K562 (cell line): ENCODE data around the gene ACAA2. TPM values are rescaled to one million over a fixed set of nuclear protein-coding genes. Genes with fewer than 3 reads are reported as not detected.

Source experiments
- ATAC-seq: fragments of 200-7000 bp; cut with Tn5 transposase; 3 replicates; pipeline ENCODE4 v1.9.1; 2020; ENCODE audit warnings: moderate library complexity
- BruUV-seq: library from RNA; stranded (reverse); fragments of 400-500 nt; replicated peaks from 2 replicates; lab custom pipeline; 2021; lab: Mats Ljungman, UMichigan
- CTCF ChIA-PET: fragments of 300-600 bp; formaldehyde crosslinking; extraction: SDS; loops from one replicate; lab custom pipeline; 2021; ENCODE audit warnings: low intra/inter-chr PET ratio; lab: Yijun Ruan, JAX
- POLR2A ChIA-PET: fragments of 300-600, 350-650 bp; sonication (Branson Sonifier 250); formaldehyde crosslinking; extraction: SDS; loops from one replicate; lab custom pipeline; 2021; ENCODE audit warnings: antibody characterized with exemption, inconsistent platforms; lab: Yijun Ruan, JAX
- DNase-seq, 4 experiments: peaks; one replicate each; pipeline versions ENCODE4 v3.0.0 to v3.0.0-alpha.2; 2011 to 2018; ENCODE audit warnings: low spot score in 3 of 4, mixed read lengths in 3 of 4; ENCODE audit errors: extremely low read depth in 1 of 4
- FAIRE-seq: peaks from 2 replicates; lab custom pipeline; 2011; peaks lifted over from hg19 to GRCh38; lab: Jason Lieb, UNC
- H2AFZ ChIP-seq: 2 replicates; pipeline ENCODE4 v1.6.0; 2011; ENCODE audit warnings: low read depth, low read length, control low read depth, inconsistent platforms
- H3K27ac ChIP-seq: fragments of 200-600 bp; 3 replicates; pipeline ENCODE4 v1.8.0; 2011; ENCODE audit warnings: low read depth, mild to moderate bottlenecking, control low read depth, inconsistent platforms, low read length, moderate library complexity, mixed read lengths; ENCODE audit errors: extremely low read depth
- H3K27me3 ChIP-seq, 2 experiments: fragments of 300-600 bp in 1 of 2; 2 replicates in 1 of 2; 3 replicates in 1 of 2; pipeline versions ENCODE4 v1.6.0 to v1.8.0; 2011; ENCODE audit warnings: inconsistent platforms in 2 of 2, low read length in 2 of 2, mild to moderate bottlenecking in 1 of 2, mixed read lengths in 1 of 2, moderate library complexity in 1 of 2; ENCODE audit not compliant: control insufficient read depth in 2 of 2, insufficient read depth in 2 of 2
- H3K36me3 ChIP-seq: fragments of 300-600 bp; 3 replicates; pipeline ENCODE4 v1.8.0; 2011; ENCODE audit warnings: mild to moderate bottlenecking, low read length, inconsistent platforms; ENCODE audit not compliant: control insufficient read depth, insufficient read depth
- H3K4me1 ChIP-seq, 2 experiments: fragments of 200-600 bp in 1 of 2; replicated peaks in 1 of 2; 2 replicates in 1 of 2; 3 replicates in 1 of 2; pipeline versions ENCODE4 v1.5.1 to v1.8.0; 2011; ENCODE audit warnings: inconsistent platforms in 2 of 2, low read length in 2 of 2, mild to moderate bottlenecking in 1 of 2, mixed read lengths in 1 of 2, moderate library complexity in 1 of 2; ENCODE audit not compliant: control insufficient read depth in 2 of 2, insufficient read depth in 2 of 2
- H3K4me2 ChIP-seq: 2 replicates; pipeline ENCODE4 v1.6.1; 2011; ENCODE audit warnings: low read length, control low read depth, inconsistent platforms, mixed read lengths; ENCODE audit not compliant: insufficient read depth
- H3K4me3 ChIP-seq: fragments of 200-600 bp; sonication (generic), shearing (Covaris generic); 2 replicates; pipeline ENCODE4 v1.5.1; 2016; ENCODE audit warnings: control low read depth, inconsistent platforms
- H3K79me2 ChIP-seq: fragments of 200-600 bp; 3 replicates; pipeline ENCODE4 v1.8.0; 2011; ENCODE audit warnings: low read length, inconsistent platforms; ENCODE audit not compliant: control insufficient read depth, insufficient read depth
- H3K9ac ChIP-seq, 2 experiments: 2 replicates each; pipeline versions ENCODE4 v1.6.0 to v1.6.1; 2011; ENCODE audit warnings: low read depth in 2 of 2, low read length in 2 of 2, control low read depth in 1 of 2, inconsistent platforms in 1 of 2, mild to moderate bottlenecking in 1 of 2, mixed read lengths in 1 of 2; ENCODE audit not compliant: insufficient read depth in 1 of 2
- H3K9me1 ChIP-seq: one replicate; pipeline ENCODE4 v1.6.0; 2011; ENCODE audit warnings: inconsistent platforms, mild to moderate bottlenecking, low read length, moderate library complexity; ENCODE audit not compliant: control insufficient read depth, insufficient read depth
- H3K9me3 ChIP-seq: replicated peaks from 2 replicates; pipeline ENCODE4 v1.5.1; 2011; ENCODE audit warnings: low read depth, low read length, inconsistent platforms; ENCODE audit not compliant: control insufficient read depth, insufficient read depth
- H4K20me1 ChIP-seq: replicated peaks from 2 replicates; pipeline ENCODE4 v1.6.1; 2011; ENCODE audit warnings: low read length, inconsistent platforms, mixed read lengths; ENCODE audit not compliant: control insufficient read depth, insufficient read depth
- ELK3 ChIP-seq: fragments of 450-650 bp; formaldehyde crosslinking; IDR thresholded peaks from 2 replicates; pipeline ENCODE4 v1.4.0; 2020; ENCODE audit warnings: mild to moderate bottlenecking
- PKNOX1 ChIP-seq: fragments of 450-650 bp; IDR thresholded peaks from 2 replicates; pipeline ENCODE4 v1.6.1; 2016
- PML ChIP-seq: IDR thresholded peaks from 2 replicates; pipeline ENCODE4 v1.6.1; 2012; ENCODE audit warnings: low read length, inconsistent platforms
- PTTG1 ChIP-seq: fragments of 450-650 bp; IDR thresholded peaks from 2 replicates; pipeline ENCODE4 v1.6.1; 2016; ENCODE audit warnings: low read depth, mild to moderate bottlenecking, missing genetic modification characterization, missing compliant biosample characterization
- ZFP30 ChIP-seq: fragments of 250-450 bp; sonication (Bioruptor Pico); IDR thresholded peaks from 2 replicates; pipeline ENCODE4 v1.8.0; 2022; ENCODE audit warnings: moderate library complexity, mild to moderate bottlenecking, inconsistent platforms, borderline replicate concordance
- ZNF24 ChIP-seq: fragments of 450-650 bp; IDR thresholded peaks from 2 replicates; pipeline ENCODE4 v1.6.1; 2016
- ZNF316 ChIP-seq: fragments of 450-650 bp; IDR thresholded peaks from 2 replicates; pipeline ENCODE4 v1.6.1; 2016
- WGBS: fragments of 100-300 bp; shearing (Covaris generic); methylation state at CpG from one replicate; pipeline ENCODE4 v1.1.6; 2016; ENCODE audit warnings: low coverage, mixed read lengths; ENCODE audit not compliant: insufficient coverage; ENCODE audit errors: missing lambda C conversion rate; 5-methylcytosine and 5-hydroxymethylcytosine counted together
- in situ Hi-C: fragments of 300-500 bp; cut with MboI; formaldehyde crosslinking; loops from 4 replicates; pipeline ENCODE4 v1.15.0; 2018; ENCODE audit warnings: inconsistent platforms, mixed read lengths
- intact Hi-C: fragments of 100-400 bp; cut with micrococcal nuclease; formaldehyde crosslinking; loops from 2 replicates; pipeline ENCODE4 v1.14.2; 2022
- polyA plus RNA-seq, 8 experiments: library from polyadenylated mRNA; depleted of rRNA in 4 of 8; stranded (reverse) in 5 of 8; unstranded in 3 of 8; fragments of >200 nt; fragmentation: Nextera tagmentation in 2 of 8; fragmentation: Illumina TruSeq in 1 of 8; extraction: Ambion mirVana in 2 of 8; extraction: Trizol in 1 of 8; gene quantifications; 2 replicates each; pipeline versions ENCODE4 v1.2.1 to v1.2.3, GENCODE V29; 2011 to 2014; ENCODE audit warnings: inconsistent platforms in 1 of 8, missing spikeins in 1 of 8
- total RNA-seq, 7 experiments: library from RNA; depleted of rRNA in 6 of 7; stranded (reverse); fragments of >200 nt in 6 of 7; fragmentation: Illumina TruSeq in 2 of 7; extraction: Trizol in 2 of 7; gene quantifications; 2 replicates each; pipeline versions ENCODE4 v1.2.1 to v1.2.3, GENCODE V29; 2011 to 2021; ENCODE audit warnings: low replicate concordance in 1 of 7

Gene ACAA2
- total and polyA plus RNA-seq, 9 of the 15 experiments (the other 6 are each of a cell fraction or from before 2014, with no cell fraction given) = 13.2 to 31.5 (median 21.7) TPM

- no TSS peak for BruUV-seq
- no peak for ATAC-seq
- H2AFZ ChIP-seq = no peak overlapping the region
- no peaks in the 10 kb centered on the region; a peak in 1 of 5 replicates for H3K4me1 ChIP-seq
- in situ Hi-C loops = loop anchor here (25.0 kb wide), 1 partner anchor 1167 kb away; no protein-coding TSS in a partner anchor
- POLR2A ChIA-PET = interaction anchor here (0.6 kb wide), 2 partner anchors 32 to 1256 kb away, joined by 3 read pairs; no protein-coding TSS in a partner anchor
- no peaks in the 10 kb centered on the region for H3K79me2 ChIP-seq
- H3K4me3 ChIP-seq = no peak overlapping the region
- no peaks in the 10 kb centered on the region for H3K9me1 ChIP-seq
- TF ChIP-seq PTTG1 (no peak), PML (no peak), PKNOX1 (no peak), ZNF24 (peak; percentile 80), ZFP30 (CRISPR knock-in tag) (no peak), ZNF316 (peak; percentile 26; the same call in 1 of the 2 replicates), ELK3 (CRISPR knock-in tag) (no peak)
- TF ChIP-seq, all 486 proteins: peak for 2
- CTCF ChIA-PET = no interaction called here
- FAIRE-seq (no peak), DNase-seq (no peak)
- Histone ChIP-seq H3K9ac (no peak overlapping the region), H3K9me3 (no peaks in the 10 kb centered on the region), H4K20me1 (no peaks in the 10 kb centered on the region), H3K27ac (no peak overlapping the region), H3K27me3 (peaks cover 0 to 32% of the 10 kb centered on the region in 2 experiments; a peak in 2 of 5 replicates), H3K36me3 (no peaks in the 10 kb centered on the region), H3K4me2 (no peak overlapping the region)
- intact Hi-C loops = loop anchor here (10.0 kb wide), 2 partner anchors 90 to 120 kb away; no protein-coding TSS in a partner anchor
- 0% methylated on average over 3 of the region's 3 CpGs for WGBS
These were observed 41.3 kb upstream of the ACAA2 start for GRCh38 chr18:49854681-49855080.
